Activated naive CD8-positive, alpha-beta T cell treated with anti-CD3 and anti-CD28 coated beads, Interleukin-2, amount 50 U/mL, for 16 hours (primary cell): ENCODE results near the gene FOXP4.

ENCODE experiments used
- DNase-seq: peaks from one replicate; pipeline ENCODE4 v3.0.0-alpha.2; 2020; ENCODE audit warnings: low read depth, low spot score

Gene FOXP4

DNA sequence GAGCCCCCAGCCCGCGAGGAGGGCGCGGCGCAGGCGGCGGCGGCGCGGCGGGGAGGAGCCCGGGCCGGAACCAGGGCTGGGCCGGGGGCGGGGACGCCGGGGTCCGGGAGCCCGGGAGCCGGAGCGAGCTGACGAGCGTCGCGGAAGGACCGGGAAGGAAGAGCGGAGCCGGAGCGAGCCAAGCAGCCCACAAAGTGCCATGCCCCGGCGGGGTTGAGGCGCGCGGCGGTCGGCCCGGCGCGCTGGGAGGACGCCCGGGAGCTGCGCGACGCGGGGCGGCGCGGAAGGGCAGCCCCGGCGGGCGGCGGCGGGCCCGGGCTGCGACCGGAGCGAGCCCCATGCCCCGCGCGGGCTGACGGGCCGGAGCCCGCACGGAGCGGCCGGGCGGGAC is 289 bp downstream of the FOXP4 start:
- DNase-seq, result no peak

GRCh38 chr6:41546866-41547798 is 951 bp downstream of the FOXP4 start:
- DNase-seq, result no peak

DNA sequence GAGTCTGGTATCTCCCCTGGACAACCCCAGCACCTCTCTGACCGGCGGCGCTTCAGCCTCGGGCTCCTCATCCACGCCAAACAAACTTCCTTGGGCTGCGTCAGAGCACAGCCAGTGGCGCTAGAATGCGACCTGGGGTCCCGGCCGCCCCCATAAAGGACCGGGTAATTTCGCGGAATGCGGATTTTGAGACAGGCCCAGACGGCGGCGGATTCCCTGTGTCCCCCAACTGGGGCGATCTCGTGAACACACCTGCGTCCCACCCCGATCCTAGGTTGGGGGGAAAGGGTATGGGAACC is 1.6 kb downstream of the FOXP4 start:
- no peak for DNase-seq

DNA sequence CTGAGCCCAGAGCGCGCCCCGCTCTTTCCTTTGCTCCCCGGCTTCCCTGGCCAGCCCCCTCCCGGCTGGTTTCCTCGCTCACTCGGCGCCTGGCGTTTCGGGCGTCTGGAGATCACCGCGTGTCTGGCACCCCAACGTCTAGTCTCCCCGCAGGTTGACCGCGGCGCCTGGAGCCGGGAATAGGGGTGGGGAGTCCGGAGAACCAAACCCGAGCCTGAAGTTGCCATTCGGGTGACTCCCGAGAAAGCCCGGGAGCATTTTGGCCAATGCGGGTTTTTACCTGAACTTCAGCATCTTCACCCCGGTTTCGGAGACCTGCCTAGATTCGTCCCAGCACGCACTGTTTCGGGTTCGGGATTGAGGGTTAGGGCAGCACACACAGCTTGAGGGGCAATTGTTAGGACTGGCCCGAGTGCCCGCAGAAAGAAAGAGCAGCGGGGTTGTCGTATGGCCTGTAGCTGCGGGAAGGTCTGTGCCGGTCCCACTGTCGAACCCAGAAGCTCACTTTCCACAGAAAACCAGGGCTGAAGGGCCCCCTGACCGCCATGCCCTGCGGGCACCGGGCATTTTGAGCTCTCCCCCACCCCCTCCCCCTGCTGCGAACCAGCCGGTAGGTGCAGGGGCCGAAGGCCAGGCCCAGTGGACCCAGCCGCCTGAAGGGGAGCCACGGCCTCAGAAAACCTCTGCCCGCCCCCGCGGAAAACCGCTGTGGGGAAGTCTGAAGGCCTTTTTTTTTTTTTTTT is 2.1 kb downstream of the FOXP4 start:
- DNase-seq, result no peak

DNA sequence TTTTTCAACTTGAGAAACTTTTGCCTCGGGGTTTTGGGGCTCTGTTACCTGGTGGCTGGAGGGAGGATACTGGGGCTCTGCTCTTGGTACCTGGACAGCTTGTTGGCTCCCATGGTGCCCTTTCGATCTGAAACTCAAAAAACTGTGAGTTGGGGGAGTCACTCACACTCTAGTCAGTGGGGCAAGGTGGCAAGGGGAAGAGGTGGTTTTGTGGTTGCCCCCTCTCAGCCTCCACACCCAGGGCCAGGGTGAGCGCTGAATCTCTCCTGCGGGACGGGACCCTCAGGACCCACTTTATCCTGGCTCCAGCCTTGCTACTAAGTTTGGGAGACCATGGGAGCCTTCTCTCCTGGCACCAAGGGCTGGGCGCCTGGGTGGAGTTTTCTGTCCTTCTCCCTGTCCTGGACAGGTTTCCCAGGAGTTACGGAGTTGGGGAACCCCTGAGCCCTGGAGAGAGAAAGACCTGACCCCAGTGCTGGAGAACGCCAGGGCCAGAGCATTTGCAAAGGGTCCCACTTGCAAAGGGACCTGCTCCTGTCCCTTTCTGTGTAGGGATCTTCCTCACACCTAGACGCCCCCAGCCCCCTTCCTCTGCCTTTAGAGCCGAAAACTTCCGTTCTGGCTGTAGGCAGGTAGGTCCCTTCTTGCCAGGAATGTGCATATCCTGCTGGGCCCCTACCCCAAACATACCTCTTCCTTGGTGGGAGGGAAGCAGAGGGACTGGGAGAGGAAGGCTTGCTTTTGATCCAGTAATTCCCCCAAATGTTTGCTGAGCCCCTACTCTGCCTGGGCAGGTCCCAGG is 2.9 kb downstream of the FOXP4 start:
- no peak for DNase-seq

DNA sequence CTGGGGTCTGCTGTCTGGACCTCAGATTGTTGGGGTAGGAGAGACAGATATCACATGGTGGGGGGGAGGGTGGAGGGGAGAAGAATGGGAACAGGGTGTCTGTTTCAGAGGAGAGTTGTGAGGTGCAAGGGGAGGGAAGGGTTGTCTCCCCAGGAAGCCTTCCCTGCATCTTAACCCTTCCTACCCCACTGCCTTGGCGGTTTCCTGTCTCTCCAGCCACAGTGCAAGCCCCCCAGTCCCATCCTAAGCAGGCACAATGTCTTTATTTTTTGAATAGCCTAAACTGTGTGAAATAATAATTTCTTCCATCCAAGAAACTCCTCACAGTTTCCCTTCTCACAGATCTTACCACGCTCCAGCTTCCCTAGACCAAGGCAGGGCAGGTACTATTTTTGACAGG is 3.5 kb downstream of the FOXP4 start:
- DNase-seq, result no peak

- no peak for DNase-seq
Measured at GRCh38 chr6:41551086-41551700, 5.0 kb downstream of the FOXP4 start.

DNA sequence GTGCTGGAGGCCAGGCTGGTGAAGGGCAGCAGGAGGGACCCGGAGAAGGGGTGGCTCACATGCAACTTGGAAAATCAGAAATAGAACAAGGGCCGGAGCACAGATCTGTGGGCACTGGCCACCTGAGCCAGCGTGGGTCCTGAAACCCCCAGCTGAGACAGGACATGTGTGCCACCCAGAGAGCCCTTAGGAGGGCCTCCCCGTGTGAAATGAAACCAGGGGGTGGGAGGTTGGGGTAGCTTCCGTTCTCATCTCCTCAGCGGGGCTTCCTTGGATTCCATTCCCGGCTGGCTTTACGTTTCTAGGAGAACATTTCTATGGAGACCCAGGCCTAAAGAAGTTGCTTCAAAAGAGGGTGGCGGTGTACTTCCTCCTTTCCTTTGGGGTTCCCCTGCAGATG is 5.7 kb downstream of the FOXP4 start:
- DNase-seq, result no peak

- DNase-seq, result no peak
Measured at GRCh38 chr6:41552723-41553122, 6.5 kb downstream of the FOXP4 start.

DNA sequence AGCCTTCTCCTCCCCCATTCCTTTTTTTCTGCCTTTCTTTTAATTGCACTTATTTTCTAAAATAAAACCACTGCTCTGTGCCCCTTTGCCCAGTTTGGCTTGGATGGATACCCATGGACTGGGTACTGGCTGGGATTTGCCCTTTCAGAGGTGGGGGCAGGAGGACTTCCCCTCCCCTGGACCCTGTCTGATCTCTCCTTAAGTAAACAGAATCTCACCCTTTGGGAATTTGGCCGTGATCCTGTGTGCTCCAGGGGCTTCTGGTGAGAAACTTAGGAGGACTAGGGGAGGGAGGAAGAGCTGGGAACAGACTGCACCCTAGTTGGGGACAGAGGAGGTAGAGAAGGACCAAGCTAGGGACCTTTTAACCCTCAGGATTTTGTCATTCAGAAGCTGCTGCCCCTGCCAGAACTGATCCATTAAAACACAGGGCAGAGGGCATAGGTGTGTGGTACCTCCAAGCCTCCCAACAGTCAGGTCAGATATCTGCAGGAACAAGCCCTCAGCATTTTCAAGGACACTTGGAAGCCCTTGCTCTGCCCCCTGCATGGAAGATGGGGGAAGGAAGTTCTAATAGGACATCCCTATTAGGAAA is 7.3 kb downstream of the FOXP4 start:
- no peak for DNase-seq

DNA sequence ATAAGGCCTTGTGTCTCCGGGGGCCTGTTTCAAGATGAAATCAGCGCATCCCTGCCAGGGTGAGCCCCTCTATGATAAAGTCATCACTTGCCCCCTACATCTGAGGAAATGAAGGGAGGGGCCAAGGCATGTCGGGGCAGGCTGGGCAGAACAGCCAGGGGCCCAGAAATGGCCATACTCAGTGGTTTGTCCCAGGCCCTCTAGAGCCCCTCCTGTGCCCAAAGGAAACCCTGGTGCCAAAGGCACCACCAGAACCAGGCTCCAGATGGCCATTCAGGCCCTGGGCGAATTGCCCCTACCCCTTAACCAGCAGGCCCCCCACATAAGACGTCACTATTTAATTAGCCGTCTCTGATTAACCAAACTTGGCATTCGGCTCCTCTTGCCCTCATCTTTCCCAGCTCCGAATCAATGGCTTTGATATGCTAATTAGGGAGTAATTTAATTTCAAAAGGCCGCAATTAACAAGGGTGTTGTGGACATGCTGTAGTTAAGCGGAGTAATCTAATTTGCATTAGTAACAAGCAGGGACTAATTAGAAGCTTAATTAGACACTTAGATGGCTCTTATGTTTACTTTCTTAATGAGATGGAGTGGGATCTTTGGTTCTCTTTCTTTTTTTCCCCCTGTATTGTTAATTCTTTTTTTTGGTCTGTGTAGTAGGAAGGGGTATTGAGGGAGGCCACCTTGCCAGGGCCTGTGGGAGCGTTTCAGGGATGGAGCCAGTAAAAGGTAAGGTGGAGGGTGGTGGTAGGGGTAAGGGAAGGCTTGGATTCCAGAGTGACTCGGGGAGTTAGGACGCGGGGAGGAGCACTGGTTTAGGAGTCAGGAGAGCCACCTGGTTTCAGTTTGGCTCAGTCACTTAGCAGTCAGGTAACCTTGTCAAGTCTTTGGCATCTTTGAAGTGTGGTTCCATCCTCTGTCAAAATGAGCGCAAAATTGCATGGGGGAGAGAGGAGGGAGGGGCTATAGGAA is 9.4 kb downstream of the FOXP4 start:
- DNase-seq, result no peak

DNA sequence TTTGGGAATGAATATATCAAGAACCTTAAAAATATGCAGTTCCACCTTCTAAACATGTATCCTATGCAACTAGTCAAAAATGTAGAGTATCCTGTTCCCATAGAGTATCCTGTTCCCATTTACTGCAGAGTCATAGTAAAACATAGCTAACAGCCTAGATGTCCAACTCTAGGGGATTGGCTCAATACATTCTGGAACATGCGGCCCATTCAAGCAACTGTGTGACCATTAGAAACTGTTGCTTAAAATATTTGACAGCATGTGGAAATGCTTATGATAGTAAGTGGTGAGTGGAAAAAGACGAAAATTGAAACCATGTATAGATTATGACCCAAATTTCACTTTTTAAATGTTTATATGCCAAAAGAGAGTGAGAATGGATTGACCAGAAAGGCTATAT is 11.2 kb downstream of the FOXP4 start:
- DNase-seq, result no peak

GRCh38 chr6:41558033-41558807 is 12.0 kb downstream of the FOXP4 start:
- no peak for DNase-seq

- DNase-seq, result no peak
Measured at GRCh38 chr6:41559655-41560427, 13.7 kb downstream of the FOXP4 start.

GRCh38 chr6:41560431-41561192 is 14.4 kb downstream of the FOXP4 start:
- DNase-seq, result peak; percentile 63

DNA sequence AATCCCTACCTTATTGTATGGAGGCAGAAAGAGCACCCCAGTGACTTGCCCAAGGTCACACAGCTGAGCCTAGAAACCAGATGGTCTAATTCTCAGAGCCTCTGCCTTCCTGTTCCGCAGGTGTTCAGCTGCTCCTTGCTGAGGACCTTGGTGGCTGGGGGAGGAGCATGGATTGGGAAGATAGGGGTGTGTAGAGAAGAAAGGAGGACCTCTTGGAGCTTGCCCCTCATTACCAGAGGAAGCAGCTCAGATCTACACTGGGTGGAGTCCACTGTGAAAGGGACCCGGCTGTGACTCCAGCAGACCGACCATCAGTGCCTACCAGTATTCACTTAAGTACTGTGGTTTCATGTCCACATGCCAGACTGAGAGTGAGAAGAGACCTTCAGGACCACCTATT is 15.2 kb downstream of the FOXP4 start:
- DNase-seq, result no peak

DNA sequence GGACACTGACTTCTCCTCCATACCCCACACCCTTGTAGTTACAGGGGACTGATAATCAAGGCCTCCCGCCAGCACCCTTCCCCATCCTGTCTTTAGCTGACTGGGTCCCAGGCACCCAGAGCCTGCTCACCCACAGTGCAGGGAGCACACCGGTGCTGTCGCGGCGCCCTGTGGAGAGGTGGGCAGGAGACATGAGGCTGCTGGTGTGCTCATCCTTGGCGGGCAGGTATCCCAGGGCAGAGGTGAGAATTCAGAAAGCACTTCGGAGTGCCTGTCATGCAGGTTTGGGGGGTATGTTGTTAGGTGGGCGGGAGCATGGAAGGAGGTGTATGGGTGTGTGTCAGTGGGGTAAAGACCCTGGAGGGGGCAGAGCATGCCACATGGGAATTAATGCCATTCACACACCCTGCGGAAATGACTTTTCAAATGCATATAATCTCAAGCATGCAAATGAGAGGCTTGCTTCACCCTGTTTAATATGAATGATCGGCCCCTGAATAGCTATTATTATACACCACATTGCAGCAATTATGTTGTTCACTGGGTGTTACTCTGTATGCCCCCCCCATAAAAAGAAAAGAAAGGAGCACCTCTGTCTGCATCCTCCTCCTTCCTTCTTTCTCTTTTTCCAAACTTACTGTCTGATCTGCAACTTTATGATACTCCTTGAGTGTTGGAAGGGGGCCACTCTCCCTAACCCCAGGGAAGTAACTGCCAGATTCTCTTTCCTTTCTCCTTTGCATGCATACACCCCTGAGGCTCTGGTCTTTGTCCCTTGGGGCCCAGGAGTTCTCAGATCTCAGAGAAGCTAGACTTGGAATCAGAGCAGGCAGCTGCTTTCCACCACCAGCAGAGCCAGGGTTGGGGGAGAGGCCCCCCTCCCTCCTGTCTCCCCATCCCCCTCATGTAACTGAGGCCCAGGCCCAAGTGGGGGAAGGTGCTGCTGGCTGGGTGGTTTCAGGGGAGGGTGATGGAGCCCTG is 16.0 kb downstream of the FOXP4 start:
- DNase-seq, result no peak
